CD14-positive monocyte (primary cell): ENCODE measurements around the gene TDRD9. TPM values are rescaled to one million over a fixed set of nuclear protein-coding genes. Genes with fewer than 3 reads are reported as not detected.

Source experiments
- DNase-seq, 3 donors: peaks; one replicate each; pipeline ENCODE4 v3.0.0-alpha.2; 2011 to 2022
- H2AFZ ChIP-seq: 2 replicates; pipeline ENCODE4 v1.6.0; 2012; ENCODE audit warnings: mild to moderate bottlenecking, low read depth, low read length, inconsistent platforms; ENCODE audit not compliant: insufficient read depth, poor library complexity, severe bottlenecking
- H3K27ac ChIP-seq, 2 donors: 1 replicate in 1 of 2; 2 replicates in 1 of 2; pipeline ENCODE4 v1.5.1; 2012 to 2013; ENCODE audit warnings: low read length in 2 of 2, control low read depth in 1 of 2, inconsistent platforms in 1 of 2, low read depth in 1 of 2, mild to moderate bottlenecking in 1 of 2
- H3K27me3 ChIP-seq, 2 donors: one replicate each; pipeline versions ENCODE4 v1.6.0 to v1.6.1; 2011 to 2013; ENCODE audit warnings: low read length in 2 of 2; ENCODE audit not compliant: control insufficient read depth in 2 of 2, insufficient read depth in 2 of 2
- H3K36me3 ChIP-seq, 2 donors: replicated peaks in 1 of 2; 1 replicate in 1 of 2; 2 replicates in 1 of 2; pipeline versions ENCODE4 v1.5.1 to v1.6.1; 2012 to 2013; ENCODE audit warnings: low read length in 2 of 2, control low read depth in 1 of 2, inconsistent platforms in 1 of 2, mild to moderate bottlenecking in 1 of 2; ENCODE audit not compliant: insufficient read depth in 2 of 2, control insufficient read depth in 1 of 2
- H3K4me1 ChIP-seq, 2 donors: 1 replicate in 1 of 2; 2 replicates in 1 of 2; pipeline versions ENCODE4 v1.5.1 to v1.6.1; 2012 to 2013; ENCODE audit warnings: low read length in 2 of 2, control low read depth in 1 of 2, inconsistent platforms in 1 of 2, mild to moderate bottlenecking in 1 of 2, moderate library complexity in 1 of 2; ENCODE audit not compliant: insufficient read depth in 2 of 2, control insufficient read depth in 1 of 2
- H3K4me2 ChIP-seq: replicated peaks from 2 replicates; pipeline ENCODE3; 2012; ENCODE audit warnings: low read length, moderate library complexity, mild to moderate bottlenecking; ENCODE audit not compliant: poor library complexity, severe bottlenecking; ENCODE audit errors: extremely low read depth
- H3K4me3 ChIP-seq, 3 experiments: fragments of 200-600 bp in 1 of 3; sonication (generic) in 1 of 3; replicated peaks in 1 of 3; 1 replicate in 2 of 3; 2 replicates in 1 of 3; pipeline ENCODE4 v1.5.1; 2011 to 2013; ENCODE audit warnings: low read length in 3 of 3, mild to moderate bottlenecking in 3 of 3, control low read depth in 2 of 3, low read depth in 2 of 3, inconsistent platforms in 1 of 3, moderate library complexity in 1 of 3
- H3K79me2 ChIP-seq: 2 replicates; pipeline ENCODE4 v1.6.0; 2012; ENCODE audit warnings: mild to moderate bottlenecking, control low read depth, inconsistent platforms, low read length, moderate library complexity; ENCODE audit not compliant: insufficient read depth
- H3K9ac ChIP-seq: 2 replicates; pipeline ENCODE4 v1.6.0; 2017; ENCODE audit warnings: low read length, mild to moderate bottlenecking; ENCODE audit not compliant: insufficient read depth, poor library complexity, severe bottlenecking
- H3K9me3 ChIP-seq, 2 donors: replicated peaks in 1 of 2; 1 replicate in 1 of 2; 2 replicates in 1 of 2; pipeline versions ENCODE4 v1.5.1 to v1.6.1; 2012 to 2013; ENCODE audit warnings: low read length in 2 of 2, control low read depth in 1 of 2; ENCODE audit not compliant: control insufficient read depth in 1 of 2, insufficient read depth in 1 of 2
- H4K20me1 ChIP-seq: 2 replicates; pipeline ENCODE4 v1.6.0; 2012; ENCODE audit warnings: mild to moderate bottlenecking, low read length, control low read depth, moderate library complexity; ENCODE audit not compliant: insufficient read depth
- H3K27ac Mint-ChIP-seq, 7 donors: one replicate each; pipeline ENCODE4 v1.8.0; 2020; ENCODE audit warnings: mild to moderate bottlenecking in 7 of 7, mixed read lengths in 7 of 7, moderate library complexity in 6 of 7, inconsistent platforms in 2 of 7
- H3K27me3 Mint-ChIP-seq, 3 donors: one replicate each; pipeline ENCODE4 v1.8.0; 2021 to 2022; ENCODE audit warnings: low read depth in 3 of 3, mild to moderate bottlenecking in 3 of 3, mixed read lengths in 3 of 3, moderate library complexity in 3 of 3, inconsistent platforms in 1 of 3
- H3K36me3 Mint-ChIP-seq, 2 donors: one replicate each; pipeline ENCODE4 v1.8.0; 2020; ENCODE audit warnings: mixed read lengths in 2 of 2, inconsistent platforms in 1 of 2, mild to moderate bottlenecking in 1 of 2
- H3K4me1 Mint-ChIP-seq: one replicate; pipeline ENCODE4 v1.8.0; 2020; ENCODE audit warnings: mild to moderate bottlenecking, mixed read lengths
- H3K4me3 Mint-ChIP-seq, 2 donors: one replicate each; pipeline ENCODE4 v1.8.0; 2020; ENCODE audit warnings: mild to moderate bottlenecking in 2 of 2, mixed read lengths in 2 of 2, moderate library complexity in 1 of 2
- H3K9me3 Mint-ChIP-seq, 7 donors: one replicate each; pipeline ENCODE4 v1.8.0; 2020 to 2022; ENCODE audit warnings: mixed read lengths in 7 of 7, mild to moderate bottlenecking in 6 of 7, moderate library complexity in 6 of 7, inconsistent platforms in 2 of 7
- CTCF ChIP-seq: fragments of 200-600 bp; IDR thresholded peaks from one replicate; pipeline ENCODE4 v1.8.0; 2022; ENCODE audit warnings: antibody characterized with exemption, mild to moderate bottlenecking
- WGBS: methylation state at CpG from one replicate; pipeline ENCODE4 v1.1.5; 2013; ENCODE audit warnings: missing lambda C conversion rate; ENCODE audit not compliant: insufficient coverage; 5-methylcytosine and 5-hydroxymethylcytosine counted together
- intact Hi-C, 2 donors: fragments of 100-400 bp; cut with micrococcal nuclease; formaldehyde crosslinking; loops; one replicate each; pipeline versions ENCODE4 v1.15.0 to v1.15.1; 2023
- polyA plus RNA-seq, 3 donors: library from polyadenylated mRNA; depleted of rRNA in 1 of 3; unstranded in 2 of 3; stranded (reverse) in 1 of 3; fragments of 300-500 nt in 2 of 3; fragments of >200 nt in 1 of 3; fragmentation: Illumina TruSeq in 2 of 3; gene quantifications; 1 replicate in 2 of 3; 2 replicates in 1 of 3; pipeline ENCODE4 v1.2.3, GENCODE V29; 2012 to 2021

Gene TDRD9
- polyA plus RNA-seq, 3 donors: 7.6 to 12.1 (median 11.8) TPM

GRCh38 chr14:103892247-103892646 is 36.0 kb upstream of the TDRD9 start:
- H3K27me3 Mint-ChIP-seq: peaks cover 0 to 3% (median 1%) of the 10 kb centered on the region in 3 donors
- Histone ChIP-seq H3K9ac (no peak overlapping the region), H3K27ac (no peak overlapping the region), H3K9me3 (peaks cover 5 to 10% of the 10 kb centered on the region in 2 donors), H3K4me1 (no peaks in the 10 kb centered on the region), H2AFZ (no peak overlapping the region), H3K27me3 (no peaks in the 10 kb centered on the region), H3K4me2 (no peak overlapping the region), H3K4me3 (no peak overlapping the region), H3K79me2 (no peaks in the 10 kb centered on the region), H3K36me3 (no peaks in the 10 kb centered on the region), H4K20me1 (no peaks in the 10 kb centered on the region)
- no peaks in the 10 kb centered on the region for H3K36me3 Mint-ChIP-seq
- intact Hi-C loops: no loop called here
- no peaks in the 10 kb centered on the region for H3K4me1 Mint-ChIP-seq
- peaks cover 0 to 5% (median 4%) of the 10 kb centered on the region in 7 donors for H3K9me3 Mint-ChIP-seq
- TF ChIP-seq CTCF: no peak
- H3K4me3 Mint-ChIP-seq: no peak overlapping the region
- H3K27ac Mint-ChIP-seq: no peak overlapping the region
- no peak for DNase-seq
- 81% methylated on average over 4 of the region's 8 CpGs for WGBS

- no peaks in the 10 kb centered on the region for H3K4me1 Mint-ChIP-seq
Observed at GRCh38 chr14:103894034-103894722, 34.1 kb upstream of the TDRD9 start.

More at GRCh38 chr14:103894034-103894722, 34.1 kb upstream of the TDRD9 start:
- TF ChIP-seq CTCF: no peak
- H3K79me2 ChIP-seq: no peaks in the 10 kb centered on the region
- Mint-ChIP-seq H3K9me3 (peaks cover 2 to 7% (median 4%) of the 10 kb centered on the region in 7 donors), H3K36me3 (no peaks in the 10 kb centered on the region), H3K27ac (no peak overlapping the region), H3K4me3 (no peak overlapping the region), H3K27me3 (peaks cover 0 to 3% (median 3%) of the 10 kb centered on the region in 3 donors)
- WGBS: 81% methylated on average over 20 of the region's 26 CpGs
- no peaks in the 10 kb centered on the region for H3K36me3 ChIP-seq
- H3K9me3 ChIP-seq: peaks cover 5 to 11% of the 10 kb centered on the region in 2 donors
- H3K4me2 ChIP-seq: no peak overlapping the region
- H3K27me3 ChIP-seq: no peaks in the 10 kb centered on the region
- H3K9ac ChIP-seq: no peak overlapping the region
- H3K4me3 ChIP-seq: no peak overlapping the region
- no peak overlapping the region for H2AFZ ChIP-seq
- H4K20me1 ChIP-seq: no peaks in the 10 kb centered on the region
- H3K4me1 ChIP-seq: no peaks in the 10 kb centered on the region
- no peak for DNase-seq
- no peak overlapping the region for H3K27ac ChIP-seq
- intact Hi-C loops: no loop called here
